HG03095 (cell line): ENCODE data around the gene CEP85L.

ENCODE experiments used
- ATAC-seq: cut with Tn5 transposase; IDR thresholded peaks from one replicate; pipeline ENCODE4 v1.9.1; 2021; ENCODE audit warnings: moderate library complexity; ENCODE audit not compliant: unreplicated experiment

CEP85L gene

GRCh38 chr6:118651282-118652050, at the start of gene CEP85L:
Gene CEP85L, minus strand, starts transcription at chr6:118651591. Its CDS starts 322 bp downstream, at chr6:118651269.
- ATAC-seq = peak; percentile 87

DNA sequence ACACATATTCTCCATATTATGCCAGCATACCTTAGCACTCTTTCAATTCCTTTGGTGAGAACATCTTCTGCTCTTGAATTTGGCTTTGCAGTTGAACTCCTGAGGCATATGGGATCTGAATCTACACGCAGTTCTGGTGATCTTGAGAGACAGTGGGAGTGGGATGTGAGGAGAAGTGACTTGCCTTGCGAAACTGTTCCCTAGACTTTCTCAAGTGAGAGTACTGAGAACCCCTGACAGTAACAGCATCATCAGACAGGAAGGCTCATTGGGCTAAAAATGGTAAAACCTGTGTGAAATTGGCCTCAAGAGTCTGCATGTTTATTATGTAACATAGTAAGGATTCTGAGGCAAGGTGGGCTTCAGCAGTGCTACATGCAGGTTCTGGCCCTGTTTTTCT, 49.1 kb upstream of the CEP85L start:
- ATAC-seq = no peak

DNA sequence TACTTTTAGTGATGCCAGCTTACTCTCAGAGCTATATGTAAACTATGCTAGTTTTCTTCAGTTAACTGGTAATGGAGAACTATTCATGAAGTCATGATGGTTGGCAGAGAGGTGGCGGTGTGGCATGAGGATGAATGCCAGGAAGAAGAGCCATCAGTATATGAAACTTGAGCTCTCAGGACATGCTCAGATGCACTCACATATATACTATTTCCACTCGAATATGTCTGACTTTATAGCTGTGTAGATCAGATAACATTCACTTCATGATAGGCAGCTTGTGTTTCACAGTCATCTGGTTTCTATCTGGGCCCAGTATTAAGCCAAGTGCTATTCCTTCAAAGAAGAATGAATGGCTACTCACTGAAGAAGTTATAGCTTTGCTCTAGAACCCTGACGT, 46.2 kb upstream of the CEP85L start:
- ATAC-seq = no peak

GRCh38 chr6:118696271-118696670, 44.9 kb upstream of the CEP85L start:
- no peak for ATAC-seq

GRCh38 chr6:118693562-118693961, 42.2 kb upstream of the CEP85L start:
- ATAC-seq = no peak

GRCh38 chr6:118685823-118686449, 34.5 kb upstream of the CEP85L start:
- ATAC-seq = no peak

DNA sequence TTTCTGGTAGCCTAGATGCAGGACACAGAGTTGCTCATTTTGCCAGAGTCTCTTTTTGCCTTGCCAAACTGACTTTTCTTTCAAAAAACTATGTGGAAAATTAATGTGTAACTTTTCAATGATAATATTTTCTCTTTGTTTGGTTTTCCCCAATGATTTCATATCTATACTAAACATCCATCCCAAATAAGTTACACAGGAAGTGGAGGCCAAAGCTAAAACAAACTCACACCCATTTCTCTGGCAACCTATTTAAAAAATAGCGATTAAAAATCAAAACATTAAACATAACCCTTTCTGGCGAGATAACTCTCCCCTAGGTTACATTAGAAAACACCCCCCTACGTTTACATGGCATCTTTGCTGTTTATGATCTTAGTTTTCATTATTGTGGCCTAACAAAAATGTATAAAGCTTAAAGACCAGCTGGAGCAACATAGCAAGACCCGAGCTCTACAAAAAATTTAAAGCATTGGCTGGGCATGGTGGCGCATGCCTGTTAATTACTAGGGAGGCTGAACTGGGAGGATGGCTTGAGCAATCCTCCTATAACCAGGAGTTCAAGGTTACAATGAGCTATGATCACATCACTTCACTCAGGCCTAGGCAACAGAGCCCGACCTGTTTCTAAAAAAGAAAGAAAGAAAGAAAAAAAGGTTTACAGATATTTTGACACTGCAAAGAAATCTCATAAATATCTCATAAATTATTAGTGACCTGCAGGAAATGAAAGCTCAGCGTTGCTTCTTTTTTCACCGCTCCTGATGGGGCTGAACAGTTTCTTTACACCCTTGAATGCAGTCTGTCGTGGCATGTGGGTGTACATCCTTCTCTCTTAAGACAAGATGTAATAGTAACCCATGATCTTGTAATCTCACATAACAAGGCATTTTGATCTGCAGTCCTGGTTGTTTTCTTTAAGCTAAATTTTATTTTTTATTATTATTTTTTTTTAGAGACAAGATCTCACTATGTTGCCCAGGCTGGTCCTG, 32.8 kb upstream of the CEP85L start:
- no peak for ATAC-seq

DNA sequence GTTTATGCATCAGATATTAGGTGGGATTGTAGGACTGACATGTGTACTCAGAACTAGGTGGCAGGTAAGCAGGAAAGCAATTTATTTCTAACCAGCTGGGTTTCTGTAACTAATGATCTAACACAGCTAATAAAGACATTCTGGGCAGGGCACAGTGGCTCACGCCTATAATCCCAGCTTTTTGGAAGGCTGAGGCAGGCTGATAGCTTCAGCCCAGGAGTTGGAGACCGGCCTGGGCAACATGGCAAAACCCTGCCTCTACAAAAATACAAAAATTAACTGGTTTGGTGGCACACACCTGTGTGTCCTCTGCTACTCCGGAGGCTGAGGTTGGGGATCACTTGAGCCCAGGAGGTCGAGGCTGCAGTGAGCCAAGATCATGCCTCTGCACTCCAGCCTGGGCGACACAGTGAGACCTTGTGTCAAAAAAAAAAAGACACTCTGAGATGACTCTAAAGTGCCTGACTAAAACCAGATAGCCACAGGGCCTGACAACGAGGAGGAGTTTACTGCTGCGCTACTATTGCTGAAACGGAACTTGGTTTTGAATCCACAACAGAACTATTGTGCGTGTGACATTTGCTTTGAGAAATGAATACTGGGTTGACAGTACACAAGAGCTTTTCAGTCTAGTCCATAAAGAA, 29.2 kb upstream of the CEP85L start:
- ATAC-seq = no peak

DNA sequence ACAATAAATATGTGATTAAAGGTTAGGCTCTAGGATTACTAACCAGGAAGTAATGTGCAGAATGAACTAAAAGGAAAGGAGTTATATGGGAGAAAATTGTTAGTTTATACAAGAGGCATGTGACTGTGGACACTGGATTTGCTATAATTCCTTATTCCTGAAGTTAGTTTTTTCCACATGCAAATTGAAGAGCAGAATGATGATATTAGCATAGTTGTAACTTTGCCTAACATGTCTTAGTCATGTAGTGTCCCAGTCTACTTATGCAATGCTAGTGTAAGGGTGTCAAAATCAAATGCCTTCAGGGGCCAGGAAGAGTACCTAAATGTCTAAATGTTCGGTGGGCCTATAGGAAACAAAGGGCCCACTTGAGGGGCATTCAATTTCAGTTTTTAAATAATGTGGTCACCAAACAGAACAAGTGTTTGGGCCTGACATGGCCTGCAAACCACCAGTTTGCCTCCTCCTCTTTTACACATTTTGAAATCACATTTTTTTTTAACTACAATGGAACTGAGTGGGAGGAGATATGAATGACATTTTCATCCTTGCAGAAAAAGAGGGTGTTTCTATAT, 28.0 kb upstream of the CEP85L start:
- no peak for ATAC-seq

- ATAC-seq = no peak
These were observed 27.5 kb upstream of the CEP85L start for GRCh38 chr6:118678866-118679265.

DNA sequence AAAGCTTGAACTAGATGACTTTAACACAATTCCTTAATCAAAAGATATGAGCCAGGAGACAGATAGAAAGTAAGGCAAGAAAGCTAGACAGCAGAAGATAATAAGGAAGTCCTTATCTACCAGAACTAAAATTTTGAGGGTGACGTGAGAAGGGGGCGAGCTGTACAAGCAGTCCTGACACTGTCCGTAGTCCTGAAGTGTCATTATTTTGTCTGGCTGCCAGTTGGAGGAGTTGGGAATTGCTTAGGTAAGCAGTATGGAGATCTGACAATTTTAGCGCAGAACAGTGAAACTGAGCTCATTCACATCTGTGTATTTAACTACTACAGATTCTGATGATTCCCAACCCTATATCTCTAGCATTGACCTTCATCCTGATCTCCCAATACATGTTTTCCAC, 25.8 kb upstream of the CEP85L start:
- no peak for ATAC-seq

DNA sequence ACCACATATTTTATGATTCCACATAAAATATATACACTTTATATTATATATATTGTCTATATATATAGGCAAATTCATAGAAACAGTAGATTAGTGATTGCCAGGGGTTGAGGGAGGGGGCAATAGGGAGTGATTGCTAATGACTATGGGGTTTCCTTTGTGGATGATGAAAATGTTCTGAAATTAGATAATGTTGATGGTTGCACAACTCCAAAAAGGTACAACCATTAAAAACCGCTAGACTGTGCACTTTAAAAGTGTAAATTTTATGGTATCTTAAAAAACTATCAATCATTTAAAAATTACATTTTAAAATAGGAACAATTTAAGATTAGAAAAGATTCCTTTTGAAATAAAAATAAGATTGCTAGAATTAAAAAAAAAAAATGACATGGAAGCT, 23.8 kb upstream of the CEP85L start:
- no peak for ATAC-seq

DNA sequence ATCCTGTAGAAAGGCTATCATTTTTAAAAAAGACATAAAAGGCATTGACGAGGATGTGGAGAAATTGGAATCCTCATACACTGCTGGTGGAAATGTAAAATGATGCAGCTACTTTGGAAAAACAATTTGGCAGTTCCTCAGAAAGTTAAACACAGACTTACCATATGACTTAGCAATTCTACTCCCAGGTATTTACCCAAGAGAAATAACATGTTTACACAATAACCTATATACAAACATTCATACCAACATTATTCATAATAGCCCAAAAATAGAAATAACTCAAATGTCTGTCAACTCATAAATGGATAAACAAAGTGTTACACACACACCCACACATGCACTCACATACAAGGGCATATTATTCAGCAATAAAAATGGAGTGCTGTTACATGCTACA, 23.4 kb upstream of the CEP85L start:
- no peak for ATAC-seq

DNA sequence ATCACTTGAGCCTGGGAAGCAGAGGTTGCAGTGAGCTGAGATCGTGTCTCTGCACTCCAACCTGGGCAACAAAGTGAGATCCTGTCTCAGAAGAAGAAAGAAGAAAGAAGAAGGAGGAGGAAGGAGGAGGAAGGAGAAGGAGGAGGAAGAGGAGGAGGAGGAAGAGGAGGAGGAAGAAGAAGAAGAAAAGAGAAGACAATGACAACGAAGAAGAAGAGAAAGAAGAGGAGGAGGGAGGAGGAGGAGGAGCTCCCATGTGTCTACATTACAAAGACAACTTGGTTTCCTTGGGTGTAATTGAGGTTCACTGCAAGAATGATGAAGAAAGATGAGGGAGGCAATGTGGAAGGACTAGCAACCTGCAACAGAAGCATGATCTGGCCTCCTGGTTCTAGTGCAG, 21.3 kb upstream of the CEP85L start:
- no peak for ATAC-seq

DNA sequence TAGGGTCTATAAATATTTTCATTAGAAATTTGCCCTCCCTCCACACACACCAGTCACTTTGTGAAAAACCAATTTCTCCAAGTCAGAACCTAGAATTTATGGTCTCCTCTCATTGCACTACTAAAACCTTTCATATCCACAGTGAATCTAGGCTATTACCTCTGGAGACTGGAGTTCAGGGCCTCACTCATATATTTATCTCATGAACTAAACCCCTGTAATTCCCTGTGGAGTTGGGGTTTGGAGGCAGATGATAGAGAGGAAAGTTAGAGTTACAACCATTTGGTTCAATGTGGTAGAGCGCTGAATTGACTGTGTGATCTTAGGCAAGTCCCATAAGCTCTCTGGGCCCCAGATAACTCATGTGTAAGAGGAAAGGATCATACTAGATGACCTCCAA, 18.2 kb upstream of the CEP85L start:
- no peak for ATAC-seq

GRCh38 chr6:118668761-118669385, 17.5 kb upstream of the CEP85L start:
- no peak for ATAC-seq

- ATAC-seq = no peak
These were observed 16.6 kb upstream of the CEP85L start for GRCh38 chr6:118667988-118668387.

DNA sequence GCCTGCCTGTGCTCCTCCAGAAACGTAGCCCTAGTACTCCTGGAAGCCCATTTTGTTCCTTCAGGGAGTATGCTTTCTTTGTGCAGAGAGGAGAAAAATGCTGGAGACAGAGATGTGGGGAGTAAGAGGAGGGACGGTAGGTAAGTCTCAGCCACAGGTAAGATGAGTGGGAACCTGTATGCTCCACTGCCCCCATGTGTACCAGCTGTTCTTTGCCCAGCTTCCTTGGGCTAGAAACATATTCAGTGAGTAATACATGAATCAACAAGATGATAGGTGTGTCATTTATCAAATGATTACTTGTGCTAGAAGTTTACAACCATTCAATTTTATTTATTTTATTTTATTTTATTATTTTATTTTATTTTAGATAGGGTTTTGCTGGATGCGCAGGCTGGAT, 13.6 kb upstream of the CEP85L start:
- ATAC-seq = no peak

- no peak for ATAC-seq
These were observed 12.9 kb upstream of the CEP85L start for GRCh38 chr6:118663993-118664985.
